RWPE1 (cell line): ENCODE data around the gene BIRC7.

Experiments
- CTCF ChIA-PET: fragments of 350-600 bp; sonication (Branson Sonifier 250); formaldehyde crosslinking; extraction: SDS; loops from one replicate; lab custom pipeline; 2021; lab: Yijun Ruan, JAX
- POLR2A ChIA-PET: fragments of 400-600 bp; formaldehyde crosslinking; extraction: SDS; loops from one replicate; lab custom pipeline; 2020; ENCODE audit warnings: antibody characterized with exemption; ENCODE audit not compliant: low non-redundant PET; lab: Yijun Ruan, JAX
- DNase-seq: peaks from one replicate; pipeline ENCODE4 v3.0.0; 2012; ENCODE audit warnings: low spot score
- H3K27ac ChIP-seq: fragments of 450-650 bp; 2 replicates; pipeline ENCODE4 v1.5.1; 2017
- TF ChIP-seq, protein P1 (sequence below): fragments of 450-650 bp; conservative IDR thresholded peaks from 2 replicates; pipeline ENCODE4 v1.5.1; 2017; ENCODE audit warnings: low read depth, mild to moderate bottlenecking

BIRC7 gene

DNA sequence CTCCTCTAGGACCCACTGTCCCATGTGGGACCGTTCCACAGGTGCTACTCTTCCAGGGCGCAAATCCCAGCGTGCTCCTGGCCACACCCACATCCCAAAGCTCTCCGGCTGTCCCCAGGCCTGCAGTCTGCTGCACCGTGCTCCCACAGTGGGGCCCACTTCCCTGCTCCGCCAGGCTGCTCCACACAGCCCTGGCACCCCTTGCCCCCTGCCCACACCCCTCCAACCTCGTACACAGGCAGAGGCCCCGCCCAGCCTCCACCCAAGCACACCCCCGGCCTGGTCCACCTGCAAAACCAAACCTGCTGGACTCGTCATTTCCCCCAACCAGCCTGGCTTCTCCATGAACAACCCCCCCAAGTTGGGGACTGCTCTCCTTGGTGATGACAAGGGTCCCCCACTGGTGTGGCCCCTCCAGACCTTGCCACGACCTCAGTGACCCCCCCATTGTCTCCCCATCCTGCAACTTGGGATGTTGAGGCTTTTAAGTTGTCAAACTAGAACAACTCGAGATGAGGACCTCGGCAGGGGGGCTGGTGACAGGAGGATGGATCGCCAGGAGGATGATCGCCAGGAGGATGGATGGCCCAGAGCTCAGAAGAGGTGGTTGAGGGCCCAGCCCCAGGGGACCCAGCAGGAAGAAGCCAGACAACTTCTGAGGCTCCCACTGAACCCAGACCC is 46.9 kb upstream of the BIRC7 start:
- ChIA-PET POLR2A (interaction anchor here (0.7 kb wide), 1 partner anchor 293 kb away, joined by 3 read pairs; no protein-coding TSS in a partner anchor), CTCF (interaction anchor here (0.6 to 1.1 kb wide), 2 partner anchors 8 to 25 kb away, joined by 3 read pairs; no protein-coding TSS in a partner anchor)
- H3K27ac ChIP-seq: no peak overlapping the region
- TF ChIP-seq, protein P1, sequence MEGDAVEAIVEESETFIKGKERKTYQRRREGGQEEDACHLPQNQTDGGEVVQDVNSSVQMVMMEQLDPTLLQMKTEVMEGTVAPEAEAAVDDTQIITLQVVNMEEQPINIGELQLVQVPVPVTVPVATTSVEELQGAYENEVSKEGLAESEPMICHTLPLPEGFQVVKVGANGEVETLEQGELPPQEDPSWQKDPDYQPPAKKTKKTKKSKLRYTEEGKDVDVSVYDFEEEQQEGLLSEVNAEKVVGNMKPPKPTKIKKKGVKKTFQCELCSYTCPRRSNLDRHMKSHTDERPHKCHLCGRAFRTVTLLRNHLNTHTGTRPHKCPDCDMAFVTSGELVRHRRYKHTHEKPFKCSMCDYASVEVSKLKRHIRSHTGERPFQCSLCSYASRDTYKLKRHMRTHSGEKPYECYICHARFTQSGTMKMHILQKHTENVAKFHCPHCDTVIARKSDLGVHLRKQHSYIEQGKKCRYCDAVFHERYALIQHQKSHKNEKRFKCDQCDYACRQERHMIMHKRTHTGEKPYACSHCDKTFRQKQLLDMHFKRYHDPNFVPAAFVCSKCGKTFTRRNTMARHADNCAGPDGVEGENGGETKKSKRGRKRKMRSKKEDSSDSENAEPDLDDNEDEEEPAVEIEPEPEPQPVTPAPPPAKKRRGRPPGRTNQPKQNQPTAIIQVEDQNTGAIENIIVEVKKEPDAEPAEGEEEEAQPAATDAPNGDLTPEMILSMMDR: no peak
- no peak for DNase-seq

DNA sequence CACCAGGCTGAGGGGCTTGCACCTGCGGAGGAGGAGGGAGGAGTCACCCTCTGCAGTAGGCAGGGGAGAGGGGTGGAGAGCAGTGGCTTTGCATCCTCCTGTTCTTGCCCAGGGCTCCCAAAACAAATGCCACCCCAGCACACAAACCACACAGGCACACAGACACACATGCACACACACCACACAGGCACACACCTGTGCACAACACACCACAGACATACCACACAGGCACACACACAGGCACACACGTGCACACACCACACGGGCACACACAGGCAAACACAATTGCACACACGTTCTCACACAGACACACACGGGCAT is 46.4 kb upstream of the BIRC7 start:
- TF ChIP-seq, protein P1: no peak
- no peak for DNase-seq
- ChIA-PET POLR2A (no interaction called here), CTCF (interaction anchor here (1.8 kb wide), 1 partner anchor 9 kb away, joined by 7 read pairs; no protein-coding TSS in a partner anchor)
- H3K27ac ChIP-seq: no peak overlapping the region

- H3K27ac ChIP-seq: no peak overlapping the region
- TF ChIP-seq, protein P1: no peak
- ChIA-PET POLR2A (interaction anchor here (0.6 kb wide), 1 partner anchor 38 kb away, joined by 4 read pairs; no protein-coding TSS in a partner anchor), CTCF (interaction anchor here (0.6 to 1.8 kb wide), 5 partner anchors 10 to 874 kb away, joined by 3 to 12 read pairs (median 6); no protein-coding TSS in a partner anchor)
- no peak for DNase-seq
Observed at GRCh38 chr20:63189846-63190559, 45.7 kb upstream of the BIRC7 start.

GRCh38 chr20:63190828-63191227 is 44.9 kb upstream of the BIRC7 start:
- H3K27ac ChIP-seq: peak overlapping the region; percentile 42
- no peak for DNase-seq
- TF ChIP-seq, protein P1: no peak
- ChIA-PET CTCF (interaction anchor here (0.6 to 1.8 kb wide), 8 partner anchors 8 to 875 kb away, joined by 3 to 12 read pairs (median 4); no protein-coding TSS in a partner anchor), POLR2A (interaction anchor here (0.6 kb wide), 1 partner anchor 39 kb away, joined by 4 read pairs; no protein-coding TSS in a partner anchor)

DNA sequence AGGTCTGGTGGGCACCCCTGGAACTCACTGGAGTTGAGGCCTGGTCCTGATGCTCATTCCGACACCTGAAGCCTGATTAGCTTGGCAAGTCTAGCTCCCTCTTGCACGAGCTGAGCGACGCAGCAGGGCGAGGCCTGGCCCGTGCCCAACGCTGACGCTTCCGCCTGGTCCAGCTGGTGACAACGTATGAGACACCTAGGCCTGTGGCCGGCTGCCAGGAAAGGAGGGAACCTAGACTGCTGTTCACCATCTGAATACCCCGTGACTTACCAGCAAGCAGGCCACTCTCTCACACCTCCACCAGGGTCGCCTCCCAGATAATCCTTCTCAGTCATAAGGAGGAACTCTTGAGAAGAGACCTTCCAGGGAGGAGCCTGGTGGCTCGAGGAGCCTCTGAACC is 44.3 kb upstream of the BIRC7 start:
- TF ChIP-seq, protein P1: no peak
- H3K27ac ChIP-seq: peak overlapping the region; percentile 42
- DNase-seq: peak; percentile 96
- ChIA-PET POLR2A (interaction anchor here (0.6 kb wide), 1 partner anchor 12 kb away, joined by 3 read pairs; no protein-coding TSS in a partner anchor), CTCF (interaction anchor here (0.6 to 1.5 kb wide), 5 partner anchors 8 to 953 kb away, joined by 3 to 12 read pairs (median 3); partner anchors contain the start of gene OSBPL2)

DNA sequence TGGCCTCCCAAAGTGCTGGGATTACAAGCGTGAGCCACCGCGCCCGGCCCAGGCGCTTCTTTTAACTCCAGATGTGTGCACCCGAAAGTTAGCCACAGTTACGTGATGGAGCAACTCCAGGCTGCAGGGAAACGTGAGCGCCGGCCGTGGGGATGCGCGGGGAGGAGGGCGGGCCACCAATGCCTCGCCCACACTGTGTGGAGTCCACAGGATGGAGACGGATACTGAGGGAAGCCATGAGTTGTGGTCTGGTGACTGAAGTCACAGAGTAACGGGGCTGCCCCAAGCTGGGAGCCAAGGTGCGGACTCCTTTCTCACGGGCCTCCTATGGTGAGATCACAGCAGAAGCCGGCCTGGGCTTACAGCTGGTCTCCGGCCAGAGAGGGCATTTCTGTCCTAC is 43.0 kb upstream of the BIRC7 start:
- CTCF ChIA-PET: interaction anchor here (0.7 to 2.1 kb wide), 5 partner anchors 9 to 31 kb away, joined by 3 to 13 read pairs (median 3); no protein-coding TSS in a partner anchor
- no peak overlapping the region for H3K27ac ChIP-seq
- POLR2A ChIA-PET: no interaction called here
- no peak for DNase-seq
- TF ChIP-seq, protein P1: no peak
